GM12891 (cell line): Measurements from ENCODE around the gene UBE2G1.

Experiments
- POLR2A ChIP-seq: IDR thresholded peaks from 2 replicates; pipeline ENCODE4 v1.6.1; 2011; ENCODE audit warnings: low read depth, low read length, control low read depth
- POLR2AphosphoS5 ChIP-seq: IDR thresholded peaks from 2 replicates; pipeline ENCODE4 v1.6.1; 2011; ENCODE audit warnings: low read depth, low read length, control low read depth
- TAF1 ChIP-seq: IDR thresholded peaks from 2 replicates; pipeline ENCODE4 v1.6.1; 2011; ENCODE audit warnings: low read depth, low read length, control low read depth

DNA sequence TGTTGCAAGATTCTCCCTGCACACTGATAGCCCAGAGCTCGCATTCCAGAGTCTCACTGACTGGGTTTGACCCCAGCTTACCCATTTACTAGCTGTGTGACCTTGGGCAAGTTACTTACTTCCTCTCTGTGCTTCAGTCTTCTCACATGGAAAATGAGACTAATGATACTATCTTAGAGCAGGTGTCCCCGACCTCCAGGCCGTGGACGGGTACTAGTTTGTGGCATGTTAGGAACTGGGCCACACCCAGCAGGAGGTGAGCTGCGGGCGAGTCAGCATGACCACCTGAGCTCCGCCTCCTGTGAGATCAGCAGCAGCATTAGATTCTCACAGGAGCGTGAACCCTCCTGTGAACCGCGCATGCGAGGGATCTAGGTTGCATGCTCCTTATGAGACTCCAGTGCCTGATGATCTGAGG, 118.5 kb downstream of the UBE2G1 start:
- TF ChIP-seq POLR2A = no peak
- TF ChIP-seq POLR2AphosphoS5 = no peak
- no peak for TF ChIP-seq TAF1
